Body of pancreas (tissue), 4 donors: ENCODE data around the gene CREB3L2. TPM values are rescaled to one million over a fixed set of nuclear protein-coding genes. Genes with fewer than 3 reads are reported as not detected.

Experiments
- ATAC-seq: fragments of 150-250 bp; one replicate; pipeline ENCODE4 v1.9.1; 2016
- DNase-seq, 4 donors: peaks; one replicate each; pipeline ENCODE4 v3.0.0-alpha.2; 2019
- H3K27ac ChIP-seq, 4 donors: fragments of 200-600 bp; sonication (generic); 1 replicate in 3 of 4; 2 replicates in 1 of 4; pipeline versions ENCODE4 v1.5.1 to v1.6.1; 2016 to 2019; ENCODE audit warnings: mild to moderate bottlenecking in 1 of 4, mixed read lengths in 1 of 4, moderate library complexity in 1 of 4
- H3K27me3 ChIP-seq, 2 donors: fragments of 200-600 bp; sonication (generic); one replicate each; pipeline ENCODE4 v1.6.0; 2016; ENCODE audit warnings: mild to moderate bottlenecking in 1 of 2
- H3K36me3 ChIP-seq, 2 donors: fragments of 200-600 bp; sonication (generic); replicated peaks in 1 of 2; 2 replicates each; pipeline ENCODE4 v1.5.1; 2016; ENCODE audit warnings: low read depth in 2 of 2; ENCODE audit not compliant: insufficient read depth in 1 of 2
- H3K4me1 ChIP-seq: fragments of 200-600 bp; sonication (generic); one replicate; pipeline ENCODE4 v1.6.0; 2016
- H3K4me3 ChIP-seq, 2 donors: fragments of 200-600 bp; sonication (generic); 1 replicate in 1 of 2; 2 replicates in 1 of 2; pipeline ENCODE4 v1.5.1; 2016 to 2019
- H3K9me3 ChIP-seq, 3 donors: fragments of 200-600 bp; sonication (generic); 1 replicate in 2 of 3; 2 replicates in 1 of 3; pipeline ENCODE4 v1.5.1; 2016
- POLR2A ChIP-seq, 3 donors: fragments of 450-650 bp; IDR thresholded peaks; one replicate each; pipeline ENCODE4 v1.6.1; 2016; ENCODE audit warnings: antibody characterized with exemption in 3 of 3, mild to moderate bottlenecking in 2 of 3
- WGBS, 2 donors: methylation state at CpG; one replicate each; pipeline ENCODE4 v1.1.5; 2017; 5-methylcytosine and 5-hydroxymethylcytosine counted together
- intact Hi-C: fragments of 100-400 bp; cut with DNase I; formaldehyde crosslinking; loops from one replicate; pipeline ENCODE4 v1.15.1; 2023
- total RNA-seq, 2 donors: library from RNA; depleted of rRNA; stranded (reverse); fragments of >200 nt; gene quantifications; one replicate each; pipeline ENCODE4 v1.1.0, GENCODE V29; 2016
- TF ChIP-seq, protein P1 (sequence below), 7 experiments: fragments of 450-650 bp in 4 of 7; fragments of 200-600 bp in 3 of 7; sonication (generic) in 3 of 7; IDR thresholded peaks; one replicate each; pipeline ENCODE4 v1.5.1; 2016 to 2019; ENCODE audit warnings: antibody characterized with exemption in 7 of 7

Gene CREB3L2
- total RNA-seq, 2 donors from 2014 or later = 21.3 to 28.0 TPM

DNA sequence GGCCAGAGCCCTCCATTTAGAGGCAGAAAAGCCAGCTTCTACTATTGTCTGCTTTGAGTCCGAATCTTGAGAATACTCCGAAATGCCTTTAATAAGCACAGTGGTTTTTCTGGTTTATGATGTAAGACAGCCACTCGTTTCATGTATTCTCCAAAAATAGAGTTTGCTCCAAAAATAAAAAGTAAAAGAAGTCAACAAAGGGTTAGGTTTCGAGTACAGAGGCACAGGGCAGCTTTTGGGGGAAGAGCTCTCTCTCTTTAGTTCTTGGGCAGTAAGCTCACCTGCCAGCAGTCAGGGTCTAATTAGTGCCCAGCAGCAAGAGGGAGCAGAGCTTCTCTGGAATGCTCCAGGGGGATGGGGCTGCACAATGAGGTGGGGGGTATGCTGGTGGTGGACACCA lies 20.2 kb downstream of the CREB3L2 start:
- H3K27ac ChIP-seq = peak overlapping the region in 1 of 4 donors; percentile 33

DNA sequence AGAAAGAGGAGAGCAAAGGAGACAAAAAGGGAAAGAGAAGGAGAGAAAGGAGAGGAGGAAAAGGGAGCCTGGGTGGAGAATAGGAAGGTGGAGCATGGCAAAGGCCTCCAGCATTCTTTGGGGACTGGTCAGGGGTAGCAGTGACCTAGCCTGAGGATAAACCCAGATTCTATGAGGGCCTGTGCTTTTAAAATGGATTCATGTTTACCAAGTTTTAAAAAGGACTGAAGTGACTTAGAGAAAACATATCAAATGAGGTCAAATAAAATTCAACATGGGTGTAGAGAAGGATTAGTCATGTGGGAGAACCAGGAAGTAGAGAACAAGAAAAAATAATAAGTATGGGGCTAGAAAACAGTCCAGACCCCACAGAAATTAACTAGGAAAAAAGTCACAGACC lies 20.7 kb downstream of the CREB3L2 start:
- no peaks in the 10 kb centered on the region for H3K36me3 ChIP-seq
- no peaks in the 10 kb centered on the region for H3K9me3 ChIP-seq
- DNase-seq (no peak), ATAC-seq (no peak)
- peaks cover 40% of the 10 kb centered on the region for H3K4me1 ChIP-seq
- no peak overlapping the region for H3K4me3 ChIP-seq
- no peaks in the 10 kb centered on the region for H3K27me3 ChIP-seq
- TF ChIP-seq, protein P1, sequence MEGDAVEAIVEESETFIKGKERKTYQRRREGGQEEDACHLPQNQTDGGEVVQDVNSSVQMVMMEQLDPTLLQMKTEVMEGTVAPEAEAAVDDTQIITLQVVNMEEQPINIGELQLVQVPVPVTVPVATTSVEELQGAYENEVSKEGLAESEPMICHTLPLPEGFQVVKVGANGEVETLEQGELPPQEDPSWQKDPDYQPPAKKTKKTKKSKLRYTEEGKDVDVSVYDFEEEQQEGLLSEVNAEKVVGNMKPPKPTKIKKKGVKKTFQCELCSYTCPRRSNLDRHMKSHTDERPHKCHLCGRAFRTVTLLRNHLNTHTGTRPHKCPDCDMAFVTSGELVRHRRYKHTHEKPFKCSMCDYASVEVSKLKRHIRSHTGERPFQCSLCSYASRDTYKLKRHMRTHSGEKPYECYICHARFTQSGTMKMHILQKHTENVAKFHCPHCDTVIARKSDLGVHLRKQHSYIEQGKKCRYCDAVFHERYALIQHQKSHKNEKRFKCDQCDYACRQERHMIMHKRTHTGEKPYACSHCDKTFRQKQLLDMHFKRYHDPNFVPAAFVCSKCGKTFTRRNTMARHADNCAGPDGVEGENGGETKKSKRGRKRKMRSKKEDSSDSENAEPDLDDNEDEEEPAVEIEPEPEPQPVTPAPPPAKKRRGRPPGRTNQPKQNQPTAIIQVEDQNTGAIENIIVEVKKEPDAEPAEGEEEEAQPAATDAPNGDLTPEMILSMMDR (IDR thresholded peaks at IDR 0.05) = no peak
- no peak for TF ChIP-seq POLR2A (IDR thresholded peaks at IDR 0.05)
- intact Hi-C loops = no loop called here
- H3K27ac ChIP-seq = peak overlapping the region in 2 of 4 donors; percentile 14 to 33

More for the DNA sequence above, 20.2 kb downstream of the CREB3L2 start:
- Histone ChIP-seq H3K36me3 (no peaks in the 10 kb centered on the region), H3K4me1 (peaks cover 45% of the 10 kb centered on the region), H3K27me3 (no peaks in the 10 kb centered on the region), H3K9me3 (no peaks in the 10 kb centered on the region), H3K4me3 (no peak overlapping the region)
- ATAC-seq = no peak
- WGBS, 2 donors = 72 to 74% methylated on average over 4 of the region's 4 CpGs
- no peak for TF ChIP-seq POLR2A (IDR thresholded peaks at IDR 0.05)
- TF ChIP-seq, protein P1 (IDR thresholded peaks at IDR 0.05) = no peak
- DNase-seq = no peak
- intact Hi-C loops = no loop called here

DNA sequence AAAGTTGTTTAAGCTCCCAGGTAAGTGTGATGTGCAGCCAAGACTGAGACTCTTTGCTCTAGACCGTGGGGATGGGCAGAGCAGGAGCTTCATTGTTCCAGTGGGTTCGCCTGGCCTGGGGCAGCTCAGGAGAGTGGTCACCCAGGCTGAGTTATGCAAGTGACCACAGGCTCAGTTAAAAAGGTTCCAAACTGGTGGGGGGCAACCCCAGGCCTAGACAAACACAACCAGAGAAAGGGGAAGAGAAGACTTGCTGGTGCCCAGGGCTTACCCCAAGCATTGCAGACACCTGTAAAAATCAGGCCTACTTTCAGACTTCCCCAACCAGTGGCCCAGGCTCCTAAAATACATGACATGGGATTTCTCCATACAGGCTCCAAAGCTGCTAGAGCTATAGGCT lies 21.6 kb downstream of the CREB3L2 start:
- DNase-seq (no peak), ATAC-seq (no peak)
- Histone ChIP-seq H3K27ac (no peak overlapping the region), H3K36me3 (no peaks in the 10 kb centered on the region), H3K4me3 (no peak overlapping the region), H3K9me3 (no peaks in the 10 kb centered on the region), H3K27me3 (no peaks in the 10 kb centered on the region), H3K4me1 (peaks cover 34% of the 10 kb centered on the region)
- TF ChIP-seq, protein P1 (IDR thresholded peaks at IDR 0.05) = no peak
- 95 to 100% methylated on average over 2 of the region's 2 CpGs for WGBS, 2 donors
- intact Hi-C loops = no loop called here

DNA sequence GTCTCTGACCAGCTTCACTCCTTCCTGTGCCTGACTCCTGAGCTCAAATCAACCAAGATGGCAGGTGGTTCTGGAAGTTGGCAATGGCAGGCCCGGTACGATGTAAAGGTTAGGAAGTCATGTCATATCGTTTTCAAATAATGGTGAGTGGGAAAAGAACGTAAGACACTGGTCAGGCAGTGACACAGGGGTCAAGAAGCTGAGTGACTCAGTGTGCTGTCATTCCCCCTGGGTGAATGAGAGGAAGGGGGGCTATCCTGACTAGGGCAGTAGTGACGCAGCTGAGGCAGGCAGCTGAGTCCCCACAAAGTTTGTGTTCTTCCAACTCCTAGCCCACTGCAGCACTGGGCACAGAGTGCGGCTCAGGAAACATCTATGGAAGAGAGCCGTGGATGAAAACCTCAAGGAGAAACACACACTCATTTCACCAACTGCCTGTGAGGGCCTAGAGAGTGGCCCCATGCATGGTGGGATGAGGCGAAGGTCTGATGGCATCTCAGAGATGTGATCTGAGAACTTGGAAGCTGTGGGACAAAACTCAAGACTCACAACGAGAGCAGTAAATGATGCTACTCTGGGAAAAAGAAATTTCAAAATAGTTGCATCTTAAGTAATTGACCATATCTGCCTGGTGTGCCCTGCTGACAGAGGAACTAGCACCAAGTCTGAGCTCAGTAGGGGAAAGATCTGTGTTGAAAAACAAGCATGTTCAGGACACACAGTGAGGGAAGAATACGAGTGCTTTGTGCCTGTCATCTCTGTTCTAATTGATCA lies 23.2 kb downstream of the CREB3L2 start:
- WGBS, 2 donors = 72% methylated on average over 10 of the region's 10 CpGs
- Histone ChIP-seq H3K9me3 (no peaks in the 10 kb centered on the region), H3K36me3 (no peaks in the 10 kb centered on the region), H3K4me3 (no peak overlapping the region), H3K27me3 (no peaks in the 10 kb centered on the region), H3K27ac (peak overlapping the region in 2 of 4 donors; percentile 27 to 42), H3K4me1 (peaks cover 32% of the 10 kb centered on the region)
- DNase-seq = peak in 1 of 4 donors; percentile 39
- ATAC-seq = peak; percentile 49
- intact Hi-C loops = no loop called here
- no peak for TF ChIP-seq POLR2A (IDR thresholded peaks at IDR 0.05)
- TF ChIP-seq, protein P1 (IDR thresholded peaks at IDR 0.05) = no peak

DNA sequence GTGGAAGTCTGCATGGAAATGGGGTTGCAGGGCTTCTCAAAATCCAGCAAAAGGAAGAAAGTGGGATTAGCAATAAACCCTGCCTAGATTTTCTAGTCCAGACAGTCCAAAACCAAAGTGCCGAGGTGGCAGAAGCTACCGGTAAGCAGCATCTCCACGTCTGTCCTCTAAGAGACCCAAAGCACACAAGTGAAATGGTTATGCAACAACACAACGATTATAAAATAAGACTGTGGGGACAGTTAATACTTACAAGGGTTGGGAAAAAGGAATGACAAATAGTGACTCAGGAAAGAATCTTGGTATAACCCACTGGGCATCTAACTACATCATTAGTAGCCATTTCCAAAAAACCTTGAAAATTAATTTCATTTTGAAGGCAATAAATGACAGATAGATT lies 24.7 kb downstream of the CREB3L2 start:
- Histone ChIP-seq H3K27me3 (no peaks in the 10 kb centered on the region), H3K9me3 (no peaks in the 10 kb centered on the region), H3K4me3 (no peak overlapping the region), H3K36me3 (no peaks in the 10 kb centered on the region), H3K4me1 (peaks cover 34% of the 10 kb centered on the region), H3K27ac (no peak overlapping the region)
- ATAC-seq (no peak), DNase-seq (no peak)
- intact Hi-C loops = no loop called here
- TF ChIP-seq POLR2A (IDR thresholded peaks at IDR 0.05) = no peak
- TF ChIP-seq, protein P1 (IDR thresholded peaks at IDR 0.05) = no peak
- 69 to 81% methylated on average over 4 of the region's 4 CpGs for WGBS, 2 donors
